ENCODE results near the gene CCDC12.

GRCh38 chr3:47004369-47005211 is 28.0 kb upstream of the CCDC12 start:
- TF ChIP-seq CTCF (IDR thresholded peaks at IDR 0.05) (no peak), POLR2A (IDR thresholded peaks at IDR 0.05) (no peak), POLR2AphosphoS5 (IDR thresholded peaks at IDR 0.05) (no peak), EP300 (IDR thresholded peaks at IDR 0.05) (no peak)

Data from sigmoid colon (tissue), 4 donors.